Small intestine (tissue), 16 donors: ENCODE data around the gene CEP70. TPM values are rescaled to one million over a fixed set of nuclear protein-coding genes. Genes with fewer than 3 reads are reported as not detected.
A peak's percentile ranks its signal among the peaks of the same experiment; 100 is the strongest.

Source experiments
- DNase-seq, 2 donors: peaks; one replicate each; pipeline versions ENCODE4 v3.0.0 to v3.0.0-alpha.2; 2013
- FAIRE-seq: peaks from 2 replicates; lab custom pipeline; 2012; peaks lifted over from hg19 to GRCh38; lab: Jason Lieb, UNC
- H3K27ac ChIP-seq, 3 donors: one replicate each; pipeline ENCODE4 v1.5.1; 2013; ENCODE audit warnings: low read length in 2 of 3, mild to moderate bottlenecking in 2 of 3, control low read depth in 1 of 3, inconsistent platforms in 1 of 3, low read depth in 1 of 3, moderate library complexity in 1 of 3
- H3K27me3 ChIP-seq, 3 donors: one replicate each; pipeline ENCODE4 v1.6.1; 2013; ENCODE audit warnings: low read length in 3 of 3, inconsistent platforms in 1 of 3; ENCODE audit not compliant: control insufficient read depth in 3 of 3, insufficient read depth in 3 of 3
- H3K36me3 ChIP-seq, 3 donors: one replicate each; pipeline ENCODE4 v1.6.1; 2013; ENCODE audit warnings: low read length in 3 of 3, inconsistent platforms in 1 of 3, low read depth in 1 of 3, mild to moderate bottlenecking in 1 of 3, moderate library complexity in 1 of 3; ENCODE audit not compliant: control insufficient read depth in 3 of 3, insufficient read depth in 2 of 3
- H3K4me1 ChIP-seq, 3 donors: one replicate each; pipeline ENCODE4 v1.6.1; 2013; ENCODE audit warnings: low read length in 2 of 3, inconsistent platforms in 1 of 3, low read depth in 1 of 3, mild to moderate bottlenecking in 1 of 3, moderate library complexity in 1 of 3; ENCODE audit not compliant: control insufficient read depth in 3 of 3, insufficient read depth in 2 of 3
- H3K4me3 ChIP-seq, 3 donors: one replicate each; pipeline ENCODE4 v1.5.1; 2013; ENCODE audit warnings: low read length in 3 of 3, control low read depth in 1 of 3, inconsistent platforms in 1 of 3, low read depth in 1 of 3, mild to moderate bottlenecking in 1 of 3, moderate library complexity in 1 of 3
- H3K9me3 ChIP-seq, 2 donors: one replicate each; pipeline ENCODE4 v1.6.1; 2013; ENCODE audit warnings: low read depth in 1 of 2, low read length in 1 of 2; ENCODE audit not compliant: control insufficient read depth in 2 of 2, insufficient read depth in 1 of 2
- WGBS, 3 donors: extraction: QIAGEN DNeasy Blood & Tissue Kit; methylation state at CpG; one replicate each; pipeline ENCODE4 v1.1.7; 2013; 5-methylcytosine and 5-hydroxymethylcytosine counted together
- long read RNA-seq, 10 donors: transcript quantifications; one replicate each; lab custom pipeline, GENCODE V29; 2026
- polyA plus RNA-seq, 4 donors: library from polyadenylated mRNA; stranded (reverse) in 3 of 4; unstranded in 1 of 4; fragments of 200-250 nt in 3 of 4; fragments of 120-200 nt in 1 of 4; gene quantifications; one replicate each; pipeline versions ENCODE4 v1.2.1 to v1.2.3, GENCODE V29; 2013
- donor health status: healthy with polysubstance abuse.
- donor health status: control.
- donor health status: control.
- donor health status: Bipolar disorder and iron deficiency.
- donor health status: healthy.

CEP70 gene, protein sequence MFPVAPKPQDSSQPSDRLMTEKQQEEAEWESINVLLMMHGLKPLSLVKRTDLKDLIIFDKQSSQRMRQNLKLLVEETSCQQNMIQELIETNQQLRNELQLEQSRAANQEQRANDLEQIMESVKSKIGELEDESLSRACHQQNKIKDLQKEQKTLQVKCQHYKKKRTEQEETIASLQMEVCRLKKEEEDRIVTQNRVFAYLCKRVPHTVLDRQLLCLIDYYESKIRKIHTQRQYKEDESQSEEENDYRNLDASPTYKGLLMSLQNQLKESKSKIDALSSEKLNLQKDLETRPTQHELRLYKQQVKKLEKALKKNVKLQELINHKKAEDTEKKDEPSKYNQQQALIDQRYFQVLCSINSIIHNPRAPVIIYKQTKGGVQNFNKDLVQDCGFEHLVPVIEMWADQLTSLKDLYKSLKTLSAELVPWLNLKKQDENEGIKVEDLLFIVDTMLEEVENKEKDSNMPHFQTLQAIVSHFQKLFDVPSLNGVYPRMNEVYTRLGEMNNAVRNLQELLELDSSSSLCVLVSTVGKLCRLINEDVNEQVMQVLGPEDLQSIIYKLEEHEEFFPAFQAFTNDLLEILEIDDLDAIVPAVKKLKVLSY
- polyA plus RNA-seq = 10 to 100 TPM; 15.2 to 23.5 (median 20.4) TPM
- long read RNA-seq, donor 1 = 0 reads
- long read RNA-seq, donor 2, partial matches to known transcripts = 0 of 1 reads
- long read RNA-seq, donor 2, other reads (novel, unspliced or antisense) = 0 of 1 reads
- long read RNA-seq, donor 3 = 0 reads
- long read RNA-seq, donor 4 = 0 reads
- long read RNA-seq, donor 5 = 0 reads
- long read RNA-seq, donor 6, partial matches to known transcripts = 0 of 2 reads
- long read RNA-seq, donor 6, other reads (novel, unspliced or antisense) = 0 of 2 reads
- long read RNA-seq, donor 7 = 0 reads
- long read RNA-seq, donor 8 = 0 reads
- long read RNA-seq, donor 9 = 0 reads
- long read RNA-seq, donor 10, partial matches to known transcripts = 0 of 4 reads
- long read RNA-seq, donor 10, other reads (novel, unspliced or antisense) = 0 of 4 reads

DNA sequence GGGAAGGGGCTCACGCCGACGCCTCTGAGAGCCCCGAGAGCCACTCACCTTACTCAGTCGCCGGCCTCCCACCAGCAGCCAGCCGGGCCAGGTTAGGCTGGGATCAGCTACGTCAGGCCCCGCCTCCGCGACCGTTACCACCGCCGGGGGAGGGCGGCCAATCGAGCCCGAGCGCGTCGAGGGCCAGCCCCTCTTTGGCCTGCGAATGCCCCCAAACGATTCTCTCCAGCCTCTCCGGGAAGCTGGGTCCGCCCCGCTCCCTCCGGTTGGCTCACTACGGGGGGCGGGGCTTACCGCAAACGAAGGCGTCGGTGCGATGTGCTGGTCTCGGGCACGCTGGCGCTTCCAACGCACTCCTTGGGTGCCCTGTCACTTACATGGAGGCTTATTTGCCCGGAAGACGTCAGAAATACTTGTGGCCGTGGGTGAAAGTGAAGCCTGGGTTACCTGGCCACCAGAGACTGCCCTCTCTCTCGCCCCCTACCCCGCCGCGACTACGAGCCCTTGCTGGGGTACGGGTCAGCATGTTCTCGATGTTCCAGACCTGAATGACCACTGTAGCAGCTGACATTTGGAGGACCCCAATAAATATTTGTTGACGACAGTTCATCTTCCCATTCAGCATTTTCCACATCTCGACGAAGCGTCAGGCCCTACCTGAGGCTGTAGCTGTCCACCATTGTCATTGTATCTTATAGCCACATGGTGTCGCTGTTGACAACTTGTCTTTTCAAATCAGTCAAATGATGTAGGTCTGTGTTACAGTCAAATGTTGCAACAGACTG is at the start of gene CEP70:
TSS of gene CEP70 (minus strand) at position 111 of the 785 bp plus-strand sequence. CDS start 21,333 bp downstream, outside the sequence.
- WGBS, 3 donors = 0% methylated on average over 52 of the region's 52 CpGs
- Histone ChIP-seq H3K27ac (peak within 1 kb of the TSS; percentile 84 to 97 (median 92)), H3K4me1 (peaks cover 0 to 9% (median 0%) of the 10 kb centered on the region in 3 donors), H3K27me3 (no peaks in the 10 kb centered on the region), H3K4me3 (peak within 1 kb of the TSS; percentile 44 to 79 (median 63)), H3K36me3 (peaks cover 0 to 1% (median 0%) of the 10 kb centered on the region in 3 donors), H3K9me3 (peaks cover 2 to 5% of the 10 kb centered on the region in 2 donors)
- FAIRE-seq (no peak), DNase-seq (peak; percentile 95)

DNA sequence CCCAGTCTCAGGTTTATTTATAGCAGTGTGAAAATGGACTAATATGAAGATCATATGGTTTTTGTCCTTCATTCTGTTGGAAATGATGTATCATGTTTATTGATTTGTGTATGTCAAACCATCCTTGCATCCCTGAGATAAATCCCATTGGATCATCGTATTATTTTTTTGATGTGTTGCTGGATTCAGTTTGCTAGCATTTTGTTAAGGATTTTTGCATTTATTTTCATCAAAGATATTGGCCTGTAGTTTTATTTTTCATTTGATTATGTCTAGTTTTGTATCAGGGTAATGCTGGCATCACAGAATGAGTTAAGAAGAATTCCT is 48.8 kb upstream of the CEP70 start:
- no peak overlapping the region for H3K4me3 ChIP-seq
- H3K4me1 ChIP-seq = no peaks in the 10 kb centered on the region
- no peaks in the 10 kb centered on the region for H3K27me3 ChIP-seq
- H3K36me3 ChIP-seq = no peaks in the 10 kb centered on the region
- 92 to 95% (median 94%) methylated on average over 1 of the region's 1 CpG for WGBS, 3 donors
- DNase-seq (no peak), FAIRE-seq (no peak)
- H3K9me3 ChIP-seq = peaks cover 0 to 28% of the 10 kb centered on the region in 2 donors
- H3K27ac ChIP-seq = no peak overlapping the region

DNA sequence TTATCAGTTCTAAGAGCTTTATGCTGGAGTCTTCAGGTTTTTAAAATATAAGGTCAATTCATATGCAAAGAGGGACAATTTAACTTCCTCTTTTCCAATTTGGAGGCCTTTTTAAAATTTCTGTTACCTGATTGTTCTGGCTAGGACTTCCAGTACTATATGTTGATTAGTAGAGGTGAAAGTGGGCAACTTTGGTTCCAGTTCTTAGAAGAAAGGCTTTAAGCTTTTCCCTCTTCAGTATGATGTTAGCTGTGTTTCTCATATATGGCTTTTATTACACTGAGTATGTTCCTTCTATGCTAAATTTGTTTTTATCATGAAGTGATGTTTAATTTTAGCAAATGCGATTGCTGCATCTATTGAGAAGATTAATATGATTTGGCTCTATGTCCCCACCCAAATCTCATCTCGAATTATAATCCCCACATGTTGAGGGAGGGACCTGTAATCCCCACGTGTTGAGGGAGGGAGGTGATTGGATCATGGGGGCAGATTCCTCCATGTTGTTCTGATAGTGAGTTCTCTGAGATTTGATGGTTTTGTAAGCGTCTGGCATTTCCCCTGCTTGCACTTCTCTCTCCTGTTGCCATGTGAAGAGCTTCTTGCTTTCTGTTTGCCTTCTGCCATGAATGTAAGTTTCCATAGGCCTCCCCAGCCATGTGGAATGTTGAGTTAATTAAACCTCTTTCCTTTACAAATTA is 48.3 kb upstream of the CEP70 start:
- WGBS, 3 donors = 81 to 86% (median 83%) methylated on average over 4 of the region's 4 CpGs

DNA sequence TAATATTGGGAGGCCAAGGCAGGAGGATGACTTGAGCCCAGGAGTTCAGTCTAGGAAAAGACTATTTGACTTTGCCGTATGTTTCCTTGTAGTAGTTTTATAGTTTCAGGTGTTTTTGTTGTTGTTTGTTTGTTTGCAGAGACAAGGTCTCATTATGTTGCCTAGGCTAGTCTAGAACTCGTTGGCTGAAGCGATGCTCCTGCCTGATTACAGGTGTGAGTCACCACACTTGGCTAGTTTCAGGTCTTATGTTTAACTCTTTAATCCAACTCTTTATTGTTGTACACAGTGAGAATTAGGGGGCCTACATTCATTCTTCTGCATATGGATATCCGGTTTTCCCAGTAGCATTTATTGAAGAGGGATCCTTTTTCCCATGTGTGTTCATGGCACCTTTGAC is 46.5 kb upstream of the CEP70 start:
- no peak for FAIRE-seq
- 43 to 76% (median 62%) methylated on average over 4 of the region's 4 CpGs for WGBS, 3 donors

More for the DNA sequence above, 48.3 kb upstream of the CEP70 start:
- H3K27ac ChIP-seq = no peak overlapping the region
- no peaks in the 10 kb centered on the region for H3K36me3 ChIP-seq
- FAIRE-seq (no peak), DNase-seq (no peak)
- no peak overlapping the region for H3K4me3 ChIP-seq
- no peaks in the 10 kb centered on the region for H3K4me1 ChIP-seq
- H3K27me3 ChIP-seq = no peaks in the 10 kb centered on the region
- H3K9me3 ChIP-seq = peaks cover 0 to 28% of the 10 kb centered on the region in 2 donors

GRCh38 chr3:138638641-138639040 is 44.6 kb upstream of the CEP70 start:
- Histone ChIP-seq H3K27me3 (no peaks in the 10 kb centered on the region), H3K4me1 (no peaks in the 10 kb centered on the region), H3K4me3 (no peak overlapping the region), H3K9me3 (peaks cover 0 to 14% of the 10 kb centered on the region in 2 donors), H3K27ac (no peak overlapping the region), H3K36me3 (peaks cover 0 to 2% (median 0%) of the 10 kb centered on the region in 3 donors)
- DNase-seq (no peak), FAIRE-seq (no peak)
- 87 to 95% (median 88%) methylated on average over 2 of the region's 2 CpGs for WGBS, 3 donors

More for the DNA sequence above, 46.5 kb upstream of the CEP70 start:
- Histone ChIP-seq H3K36me3 (no peaks in the 10 kb centered on the region), H3K4me1 (no peaks in the 10 kb centered on the region), H3K9me3 (peaks cover 0 to 28% of the 10 kb centered on the region in 2 donors), H3K27ac (no peak overlapping the region), H3K4me3 (no peak overlapping the region), H3K27me3 (no peaks in the 10 kb centered on the region)
- peak in 1 of 2 donors; percentile 5 for DNase-seq

DNA sequence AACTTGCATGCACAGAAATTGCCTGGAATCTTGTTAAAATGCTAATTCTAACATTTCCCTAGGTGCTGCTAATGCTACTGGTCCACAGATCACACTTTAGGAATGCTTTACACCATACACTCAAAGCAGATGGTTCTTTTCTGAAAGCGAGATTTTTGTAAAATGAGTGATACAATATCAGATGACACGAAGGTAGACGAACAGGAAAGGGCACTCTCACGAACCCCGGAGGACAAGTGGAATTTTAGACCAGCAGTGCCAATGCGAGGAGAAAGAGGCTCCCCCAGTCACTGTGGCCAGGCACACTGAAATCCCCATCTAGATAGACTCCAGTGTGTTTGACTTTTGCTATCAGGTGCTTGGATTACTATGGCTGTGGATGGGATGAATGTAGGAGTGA is 35.5 kb upstream of the CEP70 start:
- FAIRE-seq (no peak), DNase-seq (no peak)
- Histone ChIP-seq H3K27me3 (no peaks in the 10 kb centered on the region), H3K9me3 (no peaks in the 10 kb centered on the region), H3K36me3 (peaks cover 0 to 13% (median 3%) of the 10 kb centered on the region in 3 donors), H3K4me3 (no peak overlapping the region), H3K4me1 (no peaks in the 10 kb centered on the region), H3K27ac (no peak overlapping the region)
- WGBS, 3 donors = 74 to 96% (median 84%) methylated on average over 6 of the region's 6 CpGs

- no peak for FAIRE-seq
- H3K27ac ChIP-seq = no peak overlapping the region
- WGBS, 3 donors = 89 to 91% (median 90%) methylated on average over 3 of the region's 3 CpGs
- no peaks in the 10 kb centered on the region for H3K9me3 ChIP-seq
- no peaks in the 10 kb centered on the region for H3K27me3 ChIP-seq
- H3K36me3 ChIP-seq = peaks cover 0 to 11% (median 0%) of the 10 kb centered on the region in 3 donors
- no peaks in the 10 kb centered on the region for H3K4me1 ChIP-seq
- H3K4me3 ChIP-seq = no peak overlapping the region
- no peak for DNase-seq
Measured at GRCh38 chr3:138625707-138626365, 31.8 kb upstream of the CEP70 start.
